NB4 (cell line): Measurements from ENCODE around the gene CADM2.

Experiments
- POLR2A ChIP-seq: IDR thresholded peaks from 2 replicates; pipeline ENCODE4 v1.6.1; 2011; ENCODE audit warnings: mild to moderate bottlenecking; ENCODE audit not compliant: insufficient read length; ENCODE audit errors: extremely low read depth
- TF ChIP-seq, protein P1 (sequence below): IDR thresholded peaks from 2 replicates; pipeline ENCODE4 v1.6.1; 2011; ENCODE audit warnings: low read depth, low read length

DNA sequence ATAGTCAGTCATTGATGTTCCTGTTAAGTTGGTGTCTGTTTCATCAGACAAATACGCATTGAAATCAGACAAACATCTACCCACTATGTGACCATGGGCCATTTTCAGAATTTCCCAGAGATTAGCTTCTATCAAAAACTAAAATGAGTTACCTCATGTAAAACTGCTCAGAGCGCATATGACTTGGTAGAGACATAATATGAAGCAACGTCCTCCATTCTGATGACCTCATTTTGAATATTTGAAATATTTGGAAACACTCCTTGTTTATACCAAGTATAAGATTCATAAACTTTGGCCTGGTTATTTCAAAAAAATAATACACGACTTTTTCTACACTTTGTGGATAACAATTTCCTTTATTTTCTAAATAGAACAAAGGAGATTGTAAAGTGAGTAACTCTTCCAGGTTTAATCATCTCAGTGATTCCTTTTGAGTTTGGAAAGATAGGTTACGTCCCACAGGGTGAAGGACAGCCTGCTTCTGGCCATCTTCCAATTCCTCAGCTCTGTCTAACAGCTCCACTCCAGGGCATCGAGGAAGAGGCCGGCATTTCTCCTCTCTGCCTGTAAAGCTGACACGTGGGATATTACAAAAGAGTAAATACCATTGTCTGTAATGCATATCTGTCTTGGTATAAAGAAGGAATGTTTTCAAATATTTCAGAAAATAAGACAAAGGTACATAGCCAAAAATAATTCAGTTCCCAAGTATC, 122.6 kb downstream of the CADM2 start:
- no peak for TF ChIP-seq POLR2A
- TF ChIP-seq, protein P1, sequence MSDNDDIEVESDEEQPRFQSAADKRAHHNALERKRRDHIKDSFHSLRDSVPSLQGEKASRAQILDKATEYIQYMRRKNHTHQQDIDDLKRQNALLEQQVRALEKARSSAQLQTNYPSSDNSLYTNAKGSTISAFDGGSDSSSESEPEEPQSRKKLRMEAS = no peak
